ENCODE results near the gene ANGEL2. TPM values are rescaled to one million over a fixed set of nuclear protein-coding genes. Genes with fewer than 3 reads are reported as not detected.
"Not testable (repeated sequence)": the region's sequence is repeated elsewhere in the genome, so short reads cannot be mapped to it uniquely, and the experiment has no call there.

The ANGEL2 gene
- total RNA-seq, 1 donor from 2014 or later: 17.1 TPM

GRCh38 chr1:212979340-212980122 is 36.1 kb downstream of the ANGEL2 start:
- intact Hi-C loops (cut with DNase I): no loop called here
- ATAC-seq (ENCODE audit: poor library complexity): no peak

GRCh38 chr1:212977781-212978645 is 37.7 kb downstream of the ANGEL2 start:
- intact Hi-C loops (cut with DNase I): no loop called here
- ATAC-seq (ENCODE audit: poor library complexity): no peak
- DNase-seq: no peak

More at GRCh38 chr1:212979340-212980122, 36.1 kb downstream of the ANGEL2 start:
- no peak for DNase-seq

DNA sequence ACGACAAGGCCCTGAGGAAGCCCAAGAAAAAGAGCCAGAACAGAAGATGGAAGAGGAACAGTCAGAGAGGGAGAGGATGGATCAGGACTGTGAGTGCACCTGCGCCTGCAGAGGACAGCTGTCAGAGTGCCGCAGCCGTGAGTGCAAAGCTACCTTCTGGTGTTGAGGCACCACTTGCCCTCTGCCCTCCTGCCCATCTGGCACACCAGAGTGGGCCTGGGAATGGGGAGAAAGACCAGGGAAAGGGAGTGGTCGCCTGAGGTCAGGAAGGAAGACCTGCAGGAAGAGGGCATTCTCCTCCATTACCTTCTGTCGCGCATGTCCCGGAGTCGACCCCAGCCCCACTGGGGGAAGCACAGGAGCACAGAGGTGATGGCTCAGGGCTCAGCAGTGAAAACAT is 39.1 kb downstream of the ANGEL2 start:
- ATAC-seq (ENCODE audit: poor library complexity) (no peak), DNase-seq (no peak)
- intact Hi-C loops (cut with DNase I): no loop called here

GRCh38 chr1:212975111-212975918 is 40.4 kb downstream of the ANGEL2 start:
- ATAC-seq (ENCODE audit: poor library complexity): no peak

GRCh38 chr1:212974711-212975110 is 41.0 kb downstream of the ANGEL2 start:
- DNase-seq: no peak
- no peak for ATAC-seq (ENCODE audit: poor library complexity)
- intact Hi-C loops (cut with DNase I): no loop called here

More at GRCh38 chr1:212975111-212975918, 40.4 kb downstream of the ANGEL2 start:
- DNase-seq: no peak
- intact Hi-C loops (cut with DNase I): no loop called here

GRCh38 chr1:212973899-212974298 is 41.8 kb downstream of the ANGEL2 start:
- DNase-seq (no peak), ATAC-seq (ENCODE audit: poor library complexity) (no peak)
- intact Hi-C loops (cut with DNase I): no loop called here

DNA sequence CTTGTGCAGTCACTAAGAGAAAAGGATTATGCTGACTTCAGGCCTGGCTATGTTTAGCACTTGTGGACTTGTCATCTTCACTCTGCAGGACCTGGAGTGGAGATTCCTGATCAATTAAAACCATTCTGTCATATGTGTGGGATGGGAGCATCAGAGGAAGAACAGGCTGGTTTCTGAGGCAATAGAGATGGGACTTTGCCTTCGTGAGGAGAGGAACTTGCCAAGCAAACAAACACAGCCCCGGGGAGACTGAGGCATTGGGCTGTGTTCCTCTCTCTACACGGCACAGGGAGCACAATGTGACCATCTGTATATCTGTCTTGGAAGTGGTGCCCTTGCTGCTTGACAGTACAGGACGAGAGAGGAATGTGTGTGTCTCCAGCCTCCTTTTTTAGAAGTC is 42.2 kb downstream of the ANGEL2 start:
- intact Hi-C loops (cut with DNase I): no loop called here
- no peak for DNase-seq
- ATAC-seq (ENCODE audit: poor library complexity): no peak

- DNase-seq (no peak), ATAC-seq (ENCODE audit: poor library complexity) (no peak)
- intact Hi-C loops (cut with DNase I): no loop called here
These were observed 44.4 kb downstream of the ANGEL2 start for GRCh38 chr1:212971312-212971711.

DNA sequence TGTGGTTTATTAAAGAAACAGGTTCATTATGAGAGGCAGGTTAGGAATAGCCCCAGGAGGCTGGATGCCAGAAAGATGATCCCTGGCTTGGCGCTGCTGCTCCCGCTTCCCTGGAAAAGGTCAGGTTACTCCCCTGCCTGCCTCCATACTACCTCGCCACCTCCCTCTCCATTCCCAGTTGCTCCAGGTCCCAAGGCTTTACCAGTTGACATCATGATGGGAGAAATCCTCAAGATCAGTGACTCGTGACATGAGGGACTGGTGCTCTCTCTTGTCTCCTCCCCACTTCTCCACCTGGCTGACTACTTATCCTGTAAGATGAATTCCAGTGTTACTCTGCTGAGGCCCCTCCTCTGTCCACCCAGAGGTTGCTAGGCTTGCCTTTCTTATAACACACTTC is 45.6 kb downstream of the ANGEL2 start:
- no peak for DNase-seq
- intact Hi-C loops (cut with DNase I): no loop called here
- ATAC-seq (ENCODE audit: poor library complexity): no peak

GRCh38 chr1:212968368-212968863 is 47.3 kb downstream of the ANGEL2 start:
- ATAC-seq (ENCODE audit: poor library complexity): no peak
- no peak for DNase-seq
- intact Hi-C loops (cut with DNase I): no loop called here

DNA sequence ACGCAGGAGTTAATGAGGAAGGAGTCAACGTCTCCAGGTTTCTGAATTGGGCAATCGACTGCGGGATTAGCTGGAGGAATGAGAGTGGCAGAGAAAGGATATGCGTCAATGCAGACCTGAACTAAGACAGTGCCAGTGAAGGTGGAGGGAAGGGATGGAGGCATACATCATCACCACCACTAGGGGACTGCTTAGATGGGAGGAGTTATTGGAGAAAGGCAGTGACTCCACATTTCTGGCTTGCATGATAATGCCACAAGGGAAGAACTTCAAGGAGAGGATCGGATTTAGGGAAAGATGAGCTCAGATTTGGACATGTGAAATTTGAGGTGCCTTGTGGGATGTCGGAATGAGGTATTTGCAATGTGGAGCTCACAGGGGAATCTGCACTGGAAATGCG is 47.9 kb downstream of the ANGEL2 start:
- intact Hi-C loops (cut with DNase I): no loop called here
- no peak for ATAC-seq (ENCODE audit: poor library complexity)
- no peak for DNase-seq

DNA sequence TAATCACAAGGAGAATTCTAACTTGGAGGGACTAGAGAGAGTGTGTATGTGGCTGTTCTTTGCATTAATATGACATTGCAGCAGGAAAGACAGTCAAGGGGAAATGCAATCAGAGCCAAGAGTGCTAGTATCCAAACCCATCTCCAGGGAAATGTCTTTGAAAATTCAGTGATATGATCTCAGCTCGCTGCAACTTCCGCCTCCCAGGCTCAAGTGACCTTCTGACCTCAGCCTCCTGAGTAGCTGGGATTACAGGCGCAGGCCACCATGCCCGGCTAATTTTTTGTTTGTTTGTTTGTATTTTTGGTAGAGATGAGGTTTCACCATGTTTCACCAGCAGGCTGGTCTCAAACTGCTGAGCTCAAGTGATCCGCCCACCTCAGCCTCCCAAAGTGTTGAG is 49.1 kb downstream of the ANGEL2 start:
- no peak for ATAC-seq (ENCODE audit: poor library complexity)
- intact Hi-C loops (cut with DNase I): no loop called here
- no peak for DNase-seq

DNA sequence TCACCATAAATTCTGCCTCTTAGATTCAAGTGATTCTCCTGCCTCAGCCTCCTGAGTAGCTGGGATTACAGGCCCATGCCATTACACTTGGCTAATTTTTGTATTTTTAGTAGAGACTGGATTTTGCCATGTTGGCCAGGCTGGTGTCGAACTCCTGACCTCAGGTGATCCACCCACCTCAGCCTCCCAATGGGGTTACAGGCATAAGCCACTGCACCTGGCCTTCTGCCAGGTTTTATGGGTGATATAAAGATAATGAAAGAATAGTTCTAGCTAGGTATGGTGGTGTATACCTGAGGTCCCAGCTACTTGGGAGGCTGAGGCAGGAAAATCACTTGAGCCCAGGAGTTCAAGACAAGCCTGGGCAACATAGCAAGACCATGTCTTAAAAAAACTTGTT is 50.7 kb downstream of the ANGEL2 start:
- DNase-seq; intact Hi-C loops (cut with DNase I): not testable (repeated sequence)

DNA sequence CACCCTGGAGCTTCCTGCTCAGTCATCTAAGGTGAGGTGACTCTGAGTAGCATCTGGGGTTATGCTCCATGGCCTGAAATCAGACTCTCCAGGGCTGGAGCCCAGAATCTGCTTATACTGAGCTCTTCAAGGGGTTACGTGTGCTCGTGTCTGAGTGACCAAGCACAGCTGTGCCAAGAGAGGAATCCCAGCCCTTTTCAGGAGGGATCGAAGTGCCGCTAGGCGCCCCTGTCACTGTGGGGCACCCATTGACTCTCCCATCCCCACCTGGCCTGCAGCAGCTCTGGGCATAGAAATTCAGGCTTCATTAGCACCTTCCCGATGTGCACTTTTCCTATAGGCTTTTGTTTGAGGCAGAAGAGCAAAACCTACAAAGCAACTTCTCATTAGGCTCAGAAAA is 51.6 kb downstream of the ANGEL2 start:
- DNase-seq (no peak), ATAC-seq (ENCODE audit: poor library complexity) (no peak)
- intact Hi-C loops (cut with DNase I): no loop called here

More for the DNA sequence above, 50.7 kb downstream of the ANGEL2 start:
- not testable (repeated sequence) for ATAC-seq (ENCODE audit: poor library complexity)

- ATAC-seq (ENCODE audit: poor library complexity) (no peak), DNase-seq (no peak)
- intact Hi-C loops (cut with DNase I): no loop called here
These were observed 53.2 kb downstream of the ANGEL2 start for GRCh38 chr1:212962509-212962908.

- ATAC-seq (ENCODE audit: poor library complexity): no peak
- DNase-seq: no peak
- intact Hi-C loops (cut with DNase I): no loop called here
These were observed 54.7 kb downstream of the ANGEL2 start for GRCh38 chr1:212960932-212961331.

GRCh38 chr1:212959266-212960220 is 56.1 kb downstream of the ANGEL2 start:
- ATAC-seq (ENCODE audit: poor library complexity) (no peak), DNase-seq (no peak)
- intact Hi-C loops (cut with DNase I): no loop called here

GRCh38 chr1:212958175-212958574 is 57.5 kb downstream of the ANGEL2 start:
- ATAC-seq (ENCODE audit: poor library complexity) (no peak), DNase-seq (no peak)
- intact Hi-C loops (cut with DNase I): no loop called here

All from Right ventricle myocardium superior (tissue), 1 donor.